ENCODE results near the gene HDGF.

GRCh38 chr1:156766298-156767100, 15.0 kb upstream of the HDGF start:
- TF ChIP-seq, protein P1, sequence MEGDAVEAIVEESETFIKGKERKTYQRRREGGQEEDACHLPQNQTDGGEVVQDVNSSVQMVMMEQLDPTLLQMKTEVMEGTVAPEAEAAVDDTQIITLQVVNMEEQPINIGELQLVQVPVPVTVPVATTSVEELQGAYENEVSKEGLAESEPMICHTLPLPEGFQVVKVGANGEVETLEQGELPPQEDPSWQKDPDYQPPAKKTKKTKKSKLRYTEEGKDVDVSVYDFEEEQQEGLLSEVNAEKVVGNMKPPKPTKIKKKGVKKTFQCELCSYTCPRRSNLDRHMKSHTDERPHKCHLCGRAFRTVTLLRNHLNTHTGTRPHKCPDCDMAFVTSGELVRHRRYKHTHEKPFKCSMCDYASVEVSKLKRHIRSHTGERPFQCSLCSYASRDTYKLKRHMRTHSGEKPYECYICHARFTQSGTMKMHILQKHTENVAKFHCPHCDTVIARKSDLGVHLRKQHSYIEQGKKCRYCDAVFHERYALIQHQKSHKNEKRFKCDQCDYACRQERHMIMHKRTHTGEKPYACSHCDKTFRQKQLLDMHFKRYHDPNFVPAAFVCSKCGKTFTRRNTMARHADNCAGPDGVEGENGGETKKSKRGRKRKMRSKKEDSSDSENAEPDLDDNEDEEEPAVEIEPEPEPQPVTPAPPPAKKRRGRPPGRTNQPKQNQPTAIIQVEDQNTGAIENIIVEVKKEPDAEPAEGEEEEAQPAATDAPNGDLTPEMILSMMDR (IDR thresholded peaks at IDR 0.05), result no peak
- TF ChIP-seq POLR2A (IDR thresholded peaks at IDR 0.05), result no peak
